Measurements from ENCODE around the gene POLN.
A peak's percentile ranks its signal among the peaks of the same experiment; 100 is the strongest.
"Not testable (repeated sequence)": the region's sequence is repeated elsewhere in the genome, so short reads cannot be mapped to it uniquely, and the experiment has no call there.

Gene POLN

DNA sequence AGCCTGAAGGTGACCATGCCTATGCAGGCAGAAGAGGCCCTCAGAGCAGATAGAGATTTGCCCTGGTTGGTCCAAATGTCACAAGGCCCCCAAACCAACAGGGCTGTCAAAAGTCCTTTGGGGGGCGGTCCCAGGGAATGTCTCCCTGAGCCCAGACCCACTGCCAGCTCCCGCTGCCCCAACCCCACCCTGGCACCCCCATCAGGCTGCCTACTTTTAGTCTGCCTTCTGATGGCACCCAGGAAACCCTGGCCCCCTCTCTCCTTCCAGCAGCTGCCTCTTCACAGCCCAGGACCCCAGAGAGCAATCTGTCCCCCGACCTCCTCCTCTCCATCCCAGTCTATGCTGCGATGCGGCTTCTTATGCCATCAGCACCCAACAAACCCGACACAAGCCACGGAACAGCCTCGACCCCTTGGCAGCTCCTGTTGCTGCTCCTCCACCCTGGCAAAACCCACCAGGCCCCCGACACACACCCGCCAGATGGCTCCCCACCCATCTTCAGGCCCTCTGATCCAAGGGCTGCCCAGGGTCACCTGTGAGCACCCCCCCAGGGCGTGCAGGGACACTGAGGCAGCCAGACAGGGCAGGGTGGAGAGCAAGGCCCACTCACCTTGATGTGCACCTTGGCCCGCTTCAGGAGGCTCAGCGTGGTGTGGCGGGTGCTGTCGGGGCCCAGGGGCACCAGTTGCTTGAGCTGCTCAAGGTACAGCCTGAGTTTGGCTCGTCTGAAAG is 10.0 kb upstream of the POLN start:
- no peak for DNase-seq

DNA sequence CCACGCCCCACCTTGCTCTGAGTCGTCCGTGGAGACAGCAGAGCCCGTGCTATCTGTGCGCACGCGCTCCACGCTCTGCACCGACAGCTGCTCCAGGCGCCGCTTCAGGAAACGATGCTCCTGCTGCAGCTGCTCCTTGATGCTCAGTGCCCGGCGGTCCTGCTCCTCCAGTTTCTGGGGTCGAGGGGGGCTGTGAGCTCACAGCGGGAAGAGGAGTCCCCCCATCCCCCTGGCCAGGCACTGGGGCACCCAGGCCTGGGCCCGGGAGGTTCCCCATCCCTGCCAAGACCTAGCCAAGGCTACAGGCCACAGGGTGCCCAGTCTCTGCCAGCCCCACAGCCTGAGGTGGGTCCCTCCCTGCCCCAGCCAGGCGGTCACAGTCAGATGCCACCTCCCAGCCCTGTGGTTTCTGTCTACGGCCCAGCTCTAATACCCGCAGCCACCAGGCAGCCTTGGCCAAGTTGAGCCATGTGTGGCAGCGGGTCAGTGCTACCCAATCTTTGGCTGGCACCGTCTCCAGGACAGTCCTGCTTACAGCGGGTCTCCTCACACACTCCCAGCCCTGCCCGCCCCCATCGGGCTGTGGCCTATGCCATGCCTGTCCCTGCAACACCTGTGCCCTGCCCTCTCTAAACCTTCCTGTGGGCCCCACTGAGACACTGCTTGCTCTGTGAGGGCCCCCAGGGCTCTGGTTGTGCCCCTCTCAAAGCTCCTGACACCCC is 9.3 kb upstream of the POLN start:
- DNase-seq, result no peak

DNA sequence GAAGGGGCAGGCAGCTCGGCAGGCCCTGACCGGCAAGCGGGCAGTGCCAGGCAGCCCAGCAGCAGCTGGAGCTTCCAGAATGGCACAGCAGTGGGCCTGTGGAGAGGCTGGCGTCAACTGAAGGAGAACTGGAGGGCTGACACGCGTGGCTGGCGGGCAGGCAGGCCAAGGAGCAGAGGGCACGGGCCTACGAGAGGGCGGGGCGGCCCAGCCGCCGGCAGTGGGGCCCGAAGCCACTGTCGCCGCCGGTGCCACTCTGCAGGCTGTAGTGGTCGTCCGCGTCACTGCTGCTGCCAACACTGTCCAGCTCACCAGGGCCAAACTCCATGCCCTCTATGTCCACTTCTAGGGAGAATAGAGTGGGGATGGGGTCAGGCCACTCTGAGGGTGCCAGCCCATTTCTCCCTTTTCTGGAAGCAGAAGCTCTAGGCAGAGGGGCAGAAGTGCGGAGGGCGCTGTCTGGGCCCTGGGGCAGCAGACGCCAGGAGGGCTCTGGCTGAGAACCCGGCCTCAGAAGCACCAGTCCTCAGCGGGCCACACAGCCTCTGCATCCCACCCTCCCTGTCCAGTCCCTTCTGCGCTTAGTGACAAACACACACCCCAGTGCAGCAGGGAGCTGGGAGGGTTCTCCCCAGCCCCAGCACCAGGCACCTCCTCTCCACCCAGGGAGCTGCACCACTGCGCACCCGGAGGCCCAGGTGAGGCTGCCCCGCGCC is 8.6 kb upstream of the POLN start:
- DNase-seq, result no peak

DNA sequence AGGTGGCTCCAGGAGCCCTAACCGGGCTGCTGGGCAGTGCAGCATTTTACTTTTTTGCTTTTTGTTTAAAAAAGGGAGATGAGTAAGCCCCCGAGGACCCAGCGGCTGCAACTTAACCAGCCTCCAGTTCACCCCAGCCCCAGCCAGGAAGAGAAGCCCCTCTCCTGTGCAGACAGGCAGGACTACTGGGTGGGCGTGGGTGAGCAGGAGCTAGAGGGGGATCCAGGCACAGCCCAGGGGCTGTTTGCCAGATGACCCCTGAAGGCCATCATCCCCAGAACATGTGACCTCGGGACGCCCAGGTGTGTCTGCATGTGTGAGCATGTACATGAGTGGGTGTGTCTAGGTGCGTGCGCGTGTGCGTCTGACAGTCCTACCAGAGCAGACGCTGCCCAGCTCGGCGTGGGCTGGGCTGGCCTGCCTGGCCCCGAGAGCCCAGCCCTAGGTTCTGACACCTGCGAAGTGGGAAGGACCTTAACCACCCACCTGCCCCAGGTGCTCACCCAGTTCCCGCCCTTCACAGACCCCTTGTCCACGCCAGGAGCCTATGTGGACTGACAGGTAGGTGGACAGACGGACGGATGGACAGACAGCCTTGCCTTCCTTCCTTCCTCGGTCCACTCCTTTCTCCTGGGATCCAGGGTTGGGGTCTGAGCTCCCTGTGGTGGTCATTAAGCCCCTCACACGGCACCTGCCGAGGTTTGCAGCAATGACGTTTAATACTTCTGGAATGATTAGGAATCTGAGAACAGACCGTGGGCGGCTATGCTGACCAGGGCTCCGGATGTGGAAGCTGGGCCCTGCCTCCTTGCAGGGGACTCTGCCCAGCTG is 7.8 kb upstream of the POLN start:
- no peak for DNase-seq

DNA sequence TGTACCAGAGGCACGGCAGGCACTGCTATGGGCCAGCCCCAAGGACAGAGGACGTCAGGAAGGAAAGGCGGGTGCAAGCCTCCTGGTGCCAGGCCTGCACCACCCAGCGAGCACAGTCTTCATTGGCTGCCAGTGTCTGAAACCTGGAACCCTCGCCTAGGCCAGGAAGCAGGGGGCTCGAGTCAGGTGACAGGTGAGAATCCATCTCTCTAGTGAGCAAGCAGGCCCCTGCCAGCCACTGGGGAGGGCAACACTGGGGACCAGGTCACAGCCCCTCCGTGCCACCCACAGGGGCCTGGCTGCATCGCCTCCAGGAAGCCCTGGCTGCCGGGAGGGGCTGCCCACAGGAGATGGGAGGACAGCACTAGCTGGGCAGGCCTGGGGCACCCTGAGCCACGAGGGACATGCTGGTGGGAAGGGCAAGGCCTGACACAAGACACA is 6.9 kb upstream of the POLN start:
- no peak for DNase-seq

DNA sequence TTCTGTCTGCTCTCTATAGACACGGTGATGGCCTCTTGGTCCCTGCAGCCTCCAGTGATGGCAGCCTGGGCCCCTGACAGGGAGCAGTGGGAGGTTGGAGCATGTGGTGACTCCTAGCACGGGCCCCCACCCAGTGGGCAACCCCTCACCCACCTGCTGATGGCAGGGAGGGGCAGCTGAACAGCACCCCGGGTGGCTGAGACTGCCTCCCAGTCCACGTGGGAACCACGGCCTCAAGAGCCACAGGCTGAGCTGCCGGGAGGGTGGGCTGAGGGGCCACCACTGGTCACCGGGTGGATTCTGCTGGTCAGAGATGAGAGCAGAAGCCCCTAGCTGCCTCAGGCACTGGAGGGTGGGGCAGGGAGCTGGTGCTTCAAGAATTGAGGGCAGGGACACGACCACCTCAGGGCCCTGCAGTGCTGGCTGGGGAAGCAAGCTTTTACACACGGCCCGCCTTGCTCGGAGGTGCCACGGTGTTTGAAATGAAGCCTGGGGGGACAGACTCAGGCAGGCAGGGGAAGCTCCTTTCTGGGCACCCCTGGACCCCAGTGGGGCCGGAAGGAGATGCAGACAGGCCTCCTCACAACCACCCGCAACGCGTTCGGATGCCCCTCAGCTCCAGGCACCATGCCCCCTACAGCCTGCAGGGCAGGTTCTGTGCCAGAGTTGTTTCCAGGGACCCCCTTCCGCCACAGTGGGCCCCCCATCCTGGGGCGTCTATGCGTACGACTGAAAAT is 6.3 kb upstream of the POLN start:
- no peak for DNase-seq

DNA sequence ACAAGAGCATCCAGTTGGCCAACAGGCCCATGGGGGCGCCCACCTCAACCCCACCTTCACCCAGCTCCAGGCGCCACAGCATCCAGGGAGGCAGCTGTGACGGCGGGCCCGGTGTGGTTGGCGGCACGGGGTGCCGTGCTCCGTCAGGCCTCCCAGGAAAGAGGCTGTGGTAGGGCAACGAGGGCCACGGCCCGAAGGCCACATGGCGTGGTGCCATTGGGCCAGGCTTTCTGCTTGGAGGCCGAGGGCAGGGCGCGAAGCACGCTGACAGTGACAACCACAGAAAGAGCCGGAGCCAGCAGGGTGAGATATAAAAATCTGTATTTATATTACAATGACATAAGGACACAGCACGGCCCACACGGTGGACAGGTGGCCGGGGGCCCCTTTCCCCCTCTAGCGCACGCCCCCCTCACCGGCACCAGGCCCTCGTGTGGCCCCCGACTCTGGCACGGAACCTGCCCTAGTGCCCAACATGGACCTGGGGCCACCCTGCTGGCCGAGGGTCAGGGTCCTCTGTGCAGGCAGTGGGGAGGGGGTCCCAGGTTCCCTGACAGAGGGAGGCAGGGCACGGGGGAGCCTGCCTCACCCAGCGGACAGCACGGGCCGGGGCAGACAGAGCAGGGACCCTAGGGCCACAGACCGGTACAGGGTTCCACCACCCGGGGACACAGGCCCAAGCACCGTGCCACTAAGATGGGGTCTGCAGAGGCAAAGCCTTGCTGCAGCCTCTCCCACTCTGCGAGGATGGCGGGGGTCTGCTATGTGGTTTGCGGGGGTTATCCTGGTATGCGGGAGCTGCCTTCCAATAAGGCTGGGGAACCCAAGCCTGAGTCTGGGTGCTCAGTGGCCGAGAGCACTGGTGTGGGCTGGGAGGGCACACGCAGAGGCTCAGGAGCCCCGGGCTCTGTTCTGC is 5.5 kb upstream of the POLN start:
- no peak for DNase-seq

DNA sequence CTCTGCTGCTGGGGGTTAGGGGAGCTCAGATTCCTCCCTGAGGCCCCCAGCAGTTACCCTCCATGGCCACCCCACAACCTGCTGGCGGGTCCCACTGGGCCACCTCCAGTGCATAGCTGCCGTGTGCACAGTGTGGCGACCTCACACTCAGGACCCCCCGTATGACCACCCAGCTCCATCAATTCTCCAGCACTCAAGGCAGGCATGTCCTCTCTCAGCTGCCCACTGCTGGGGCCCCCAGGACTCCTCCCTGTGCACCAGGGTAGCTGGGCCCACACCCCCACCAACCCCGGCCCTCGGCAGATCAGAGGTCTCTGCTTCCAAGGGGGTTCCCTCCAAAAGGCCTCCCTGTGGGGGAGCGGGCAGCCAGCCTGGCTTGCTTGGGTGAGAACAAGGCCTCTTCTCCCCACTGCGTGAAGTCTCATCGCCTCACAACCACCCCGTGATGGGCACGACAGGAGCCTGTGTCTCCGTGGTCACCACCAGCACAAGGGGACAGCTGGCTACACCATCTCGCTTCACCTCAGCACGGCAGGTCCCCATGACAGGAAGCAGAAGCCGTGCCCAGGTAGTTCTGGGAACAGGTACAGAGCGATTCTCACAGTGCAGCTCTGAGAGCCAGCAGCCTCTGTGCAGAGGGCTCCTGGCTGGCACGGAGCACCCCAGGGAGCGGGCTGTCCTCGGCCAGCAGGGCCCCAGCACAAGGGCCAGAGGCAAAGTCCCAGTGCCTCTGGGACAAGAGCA is 4.6 kb upstream of the POLN start:
- DNase-seq, result no peak

DNA sequence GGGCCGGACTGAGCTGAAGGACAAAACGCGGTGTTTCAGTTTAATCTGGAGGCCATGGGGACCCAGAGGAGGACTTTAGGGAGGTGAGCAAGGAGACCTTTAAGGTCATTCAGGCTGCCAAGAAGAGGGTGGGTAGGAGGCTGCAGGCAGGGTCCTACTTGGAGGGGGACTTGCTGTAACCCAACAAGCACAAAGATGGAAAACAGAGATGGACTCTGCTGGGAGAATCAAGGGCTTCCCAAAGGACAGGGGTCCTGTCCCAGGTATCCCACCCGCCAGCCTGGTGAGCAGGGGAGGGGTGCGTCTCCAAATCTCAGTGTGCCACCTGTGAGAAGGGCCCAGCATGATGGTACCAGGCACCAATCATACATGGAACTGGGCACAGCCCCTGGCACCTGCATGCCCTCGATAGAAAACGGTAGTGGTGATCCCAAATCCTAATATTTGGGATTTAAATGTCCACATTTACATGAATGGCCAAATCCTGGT is 3.9 kb upstream of the POLN start:
- DNase-seq, result no peak

DNA sequence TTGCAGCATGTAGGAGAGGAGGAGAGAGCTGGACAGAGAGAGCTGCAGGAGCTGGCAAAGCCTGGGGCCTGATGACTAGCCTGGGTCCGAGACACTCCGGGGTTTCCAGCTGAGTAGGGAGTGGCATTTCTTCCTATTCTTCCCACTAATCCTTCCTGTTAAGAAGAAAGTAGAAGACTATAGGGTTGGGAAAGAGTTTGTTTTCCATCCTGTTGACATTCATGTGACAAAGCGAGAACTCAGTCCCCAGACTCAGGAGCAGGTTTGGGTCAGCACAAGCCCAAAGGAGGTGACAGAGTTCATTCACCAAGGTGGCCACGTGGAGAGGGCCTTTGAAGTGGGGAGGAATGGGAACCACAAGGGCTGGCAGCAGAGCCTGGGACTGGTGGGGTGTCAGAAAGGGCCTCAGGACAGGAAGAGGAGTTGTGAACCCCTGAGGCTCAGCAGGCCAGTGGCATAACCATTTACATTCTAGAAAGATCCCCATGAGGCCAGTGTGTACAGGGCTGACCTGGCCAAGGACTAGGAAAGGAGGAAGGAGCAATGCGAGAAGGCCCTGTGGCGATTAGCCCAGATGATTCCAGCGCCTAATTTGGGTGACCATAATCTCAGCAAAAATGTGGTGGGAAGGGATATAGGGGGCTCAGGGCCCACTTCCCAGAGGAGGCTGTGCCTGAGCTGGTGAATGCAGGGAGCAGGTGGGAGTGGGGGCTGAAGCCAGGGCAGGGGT is 3.3 kb upstream of the POLN start:
- DNase-seq, result no peak

DNA sequence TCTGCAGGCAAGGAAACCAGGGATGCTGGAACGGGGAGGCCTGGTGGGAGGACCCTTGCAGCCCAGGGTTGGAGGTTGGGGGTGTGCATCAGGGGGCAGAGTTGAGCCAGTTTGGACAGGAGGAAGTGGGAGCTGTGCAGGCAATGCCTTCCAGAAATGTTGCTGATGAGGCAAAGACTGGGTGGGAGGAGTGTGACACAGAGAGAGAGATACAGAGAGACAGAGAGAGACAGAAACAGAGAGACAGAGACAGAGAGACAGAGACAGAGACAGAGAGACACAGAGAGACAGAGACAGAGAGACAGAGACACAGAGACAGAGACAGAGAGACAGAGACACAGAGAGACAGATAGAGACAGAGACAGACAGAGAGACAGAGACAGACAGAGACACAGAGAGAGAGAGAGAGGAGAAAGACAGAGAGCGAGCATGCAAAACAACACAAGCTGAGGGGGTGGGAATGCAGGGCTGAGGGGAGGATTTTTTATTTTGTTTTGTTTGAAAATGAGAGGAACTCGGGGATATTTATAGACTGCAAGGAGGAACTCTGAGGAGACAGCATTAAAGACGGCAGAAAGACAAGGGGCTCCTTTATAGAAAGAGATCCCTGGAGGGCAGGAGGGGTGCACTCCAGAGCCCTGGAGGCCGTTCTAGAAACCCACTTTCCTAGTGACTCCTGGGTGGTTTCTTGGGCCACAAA is 1.9 kb upstream of the POLN start:
- peak; percentile 32 for DNase-seq

DNA sequence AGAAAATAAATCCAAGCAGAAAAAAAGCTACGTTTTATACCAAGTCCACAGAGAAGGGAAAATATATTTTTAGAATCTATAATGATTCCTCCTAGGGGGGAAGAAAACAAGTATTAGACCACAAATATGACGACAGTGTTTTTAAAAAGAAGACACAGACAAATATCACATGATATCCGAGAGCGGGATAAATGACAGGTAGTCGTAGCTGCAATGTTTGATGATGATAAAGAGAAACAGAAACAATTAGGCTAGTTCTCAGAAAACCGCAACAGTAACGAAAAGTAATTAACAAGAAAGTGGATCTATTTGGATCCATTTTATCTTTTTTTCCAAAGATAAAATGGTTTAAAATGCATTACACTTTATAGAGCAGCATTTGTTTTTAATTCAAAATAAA is 918 bp downstream of the POLN start:
- DNase-seq, result no peak

DNA sequence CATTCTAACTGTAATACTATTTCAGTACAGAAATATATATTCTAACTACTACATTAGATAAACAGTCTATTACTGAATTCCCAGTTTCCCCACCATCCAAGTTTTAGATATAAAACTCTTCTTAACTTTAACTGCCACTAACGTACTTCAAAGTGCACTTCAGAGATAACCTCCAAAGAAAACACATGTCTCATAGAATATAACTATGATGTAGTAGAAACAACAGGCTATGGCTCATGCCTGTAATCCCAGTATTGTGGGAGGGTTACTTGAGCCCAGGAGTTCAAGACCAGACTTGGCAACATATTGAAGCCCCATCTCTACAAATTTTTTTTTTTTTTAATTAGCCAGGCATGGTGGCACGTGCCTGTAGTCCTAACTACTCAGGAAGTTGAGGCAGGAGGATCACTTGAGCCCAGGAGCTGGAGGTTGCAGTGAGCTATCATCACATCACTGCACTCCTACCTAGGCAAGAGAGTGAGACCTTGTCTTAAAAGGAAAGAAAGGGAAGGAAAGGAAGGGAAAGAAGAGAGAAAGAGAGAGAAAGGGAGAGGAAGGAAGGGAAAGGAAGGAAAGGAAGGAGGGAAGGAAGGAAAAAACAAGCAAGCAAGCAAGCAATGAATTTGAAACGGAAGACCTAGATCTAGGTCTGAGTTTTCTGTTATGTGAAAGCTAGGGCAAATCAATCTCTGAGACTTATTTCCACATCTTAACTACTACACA is 4.8 kb downstream of the POLN start:
- DNase-seq, result no peak

DNA sequence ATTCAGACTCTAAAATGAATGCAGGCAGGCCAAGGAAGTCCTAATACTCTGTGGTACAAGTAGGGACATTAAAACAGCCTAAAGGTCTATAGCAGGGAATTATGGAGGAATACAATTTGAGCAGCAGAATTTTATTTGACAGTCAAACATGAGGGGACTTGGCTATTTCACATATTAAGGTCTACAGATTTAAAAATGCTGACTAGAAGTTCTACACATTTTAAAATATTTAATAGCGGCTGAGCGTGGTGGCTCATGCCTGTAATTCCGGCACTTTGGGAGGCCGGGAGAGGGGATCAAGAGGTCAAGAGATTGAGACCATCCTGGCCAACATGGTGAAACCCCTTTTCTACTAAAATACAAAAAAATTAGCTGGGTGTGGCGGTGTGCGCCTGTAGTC is 10.8 kb downstream of the POLN start:
- DNase-seq, result no peak

DNA sequence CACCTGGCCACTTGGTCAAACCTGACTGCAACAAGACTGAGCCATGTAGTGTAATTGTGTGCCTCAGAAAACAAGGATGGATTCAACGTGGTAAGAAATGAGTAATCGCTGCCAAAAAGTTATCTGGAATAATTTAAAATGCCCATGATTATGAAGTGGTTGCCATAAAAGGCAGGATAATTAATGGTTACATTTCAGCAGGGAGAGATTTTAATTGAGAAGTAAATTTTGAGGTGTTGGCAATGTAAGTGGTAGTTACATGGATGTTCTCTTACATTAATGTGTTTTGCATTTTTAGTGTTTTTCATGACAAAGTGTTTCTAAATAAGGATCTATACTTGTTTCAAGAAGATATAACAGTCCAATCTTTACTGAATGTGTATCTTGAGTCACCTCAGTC is 15.7 kb downstream of the POLN start:
- DNase-seq, result no peak

DNA sequence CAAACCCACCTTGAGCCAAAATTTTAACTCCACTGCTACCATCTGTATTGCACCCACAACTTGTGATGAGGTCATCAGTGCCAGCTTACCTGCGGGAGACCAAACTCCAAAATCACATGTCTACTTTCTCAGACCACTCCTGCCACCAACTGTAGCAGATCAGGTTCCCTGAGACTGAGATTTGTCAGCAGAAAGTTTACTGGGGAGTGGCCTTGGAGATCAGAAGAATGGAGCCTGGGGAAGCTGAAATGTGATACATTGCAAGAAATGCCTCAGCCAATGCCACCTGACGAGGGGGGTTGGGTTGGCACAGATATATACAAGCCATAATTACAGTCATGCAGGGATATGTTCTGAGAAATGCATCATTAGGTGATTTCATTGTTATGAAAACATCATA is 19.1 kb downstream of the POLN start:
- DNase-seq, result peak; percentile 2

DNA sequence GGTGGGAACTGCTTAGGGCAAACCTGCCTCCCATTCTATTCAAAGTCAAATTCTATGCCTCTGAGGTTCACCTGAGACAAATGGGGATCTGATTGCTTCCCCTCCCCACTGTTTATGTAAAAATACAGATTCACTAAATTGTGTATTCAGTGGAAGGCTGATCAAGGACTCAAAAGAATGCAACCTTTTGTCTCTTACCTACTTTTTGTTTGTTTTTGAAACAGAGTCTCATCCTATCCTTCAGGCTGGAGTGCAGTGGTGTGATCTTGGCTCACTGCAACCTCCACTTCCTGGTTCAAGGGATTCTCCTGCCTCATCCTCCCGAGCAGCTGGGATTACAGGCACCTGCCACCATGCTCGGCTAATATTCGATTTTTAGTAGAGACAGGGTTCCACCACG is 20.5 kb downstream of the POLN start:
- DNase-seq, result not testable (repeated sequence)
